ENCODE measurements around the gene ZFYVE1. TPM values are rescaled to one million over a fixed set of nuclear protein-coding genes. Genes with fewer than 3 reads are reported as not detected.
A peak's percentile ranks its signal among the peaks of the same experiment; 100 is the strongest.
"Not testable (repeated sequence)": the region's sequence is repeated elsewhere in the genome, so short reads cannot be mapped to it uniquely, and the experiment has no call there.

ZFYVE1 gene
- total and polyA plus RNA-seq, 5 donors: 5.6 to 13.8 (median 13.0) TPM

GRCh38 chr14:73027984-73028383 lies 1.1 kb upstream of the ZFYVE1 start:
- H3K27me3 ChIP-seq (ENCODE audit: control insufficient read depth, insufficient read depth): no peaks in the 10 kb centered on the region
- no peak overlapping the region for H3K27ac ChIP-seq (ENCODE audit: low read length)
- H3K4me1 ChIP-seq (ENCODE audit: control insufficient read depth, insufficient read depth, low read length): no peaks in the 10 kb centered on the region
- intact Hi-C loops (cut with DNase I): no loop called here
- no peaks in the 10 kb centered on the region for H3K9me3 ChIP-seq (ENCODE audit: control insufficient read depth, low read length)
- H3K4me3 ChIP-seq (ENCODE audit: low read length): no peak overlapping the region
- ATAC-seq (no peak), DNase-seq (no peak)

- WGBS: 40% methylated on average over 3 of the region's 3 CpGs
- Histone ChIP-seq H3K4me1 (ENCODE audit: control insufficient read depth, insufficient read depth, low read length) (peaks cover 2% of the 10 kb centered on the region), H3K9me3 (ENCODE audit: control insufficient read depth, low read length) (no peaks in the 10 kb centered on the region), H3K27me3 (ENCODE audit: control insufficient read depth, insufficient read depth) (no peaks in the 10 kb centered on the region), H3K27ac (ENCODE audit: low read length) (no peak overlapping the region), H3K4me3 (ENCODE audit: low read length) (peak overlapping the region; percentile 49)
- no peak for DNase-seq
- intact Hi-C loops (cut with DNase I): no loop called here
- ATAC-seq: no peak
Measured at GRCh38 chr14:73027546-73027945, 640 bp upstream of the ZFYVE1 start.

DNA sequence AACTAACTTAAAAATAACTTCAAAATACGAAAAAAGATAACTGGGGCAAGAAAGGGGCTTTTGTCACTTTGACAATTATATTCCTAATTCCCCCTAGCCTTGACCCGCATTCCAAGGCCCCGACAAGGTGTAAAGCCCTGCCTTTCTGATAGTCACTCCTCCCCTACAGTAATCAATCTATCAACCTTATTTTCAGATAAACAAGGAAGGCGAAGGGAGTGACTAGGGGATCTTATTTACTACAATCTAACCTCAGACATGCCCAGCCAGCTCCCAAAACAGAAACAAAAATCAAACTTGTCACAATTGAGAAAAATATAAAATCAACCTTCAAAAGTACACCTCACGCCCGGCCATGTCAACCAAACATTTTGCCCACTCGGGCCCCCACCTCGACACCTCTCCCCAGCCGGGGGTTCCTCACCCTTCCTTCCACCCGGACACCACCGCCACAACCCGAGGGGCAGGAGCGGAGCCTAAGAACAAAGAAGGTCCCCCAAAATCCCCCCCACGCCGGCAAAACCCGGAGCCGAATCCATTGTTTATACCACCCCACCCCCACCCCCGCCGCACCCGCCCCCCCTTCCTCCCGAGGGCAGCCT lies 562 bp downstream of the ZFYVE1 start:
- ATAC-seq (no peak), DNase-seq (no peak)
- Histone ChIP-seq H3K27ac (ENCODE audit: low read length) (peak overlapping the region; percentile 32), H3K4me3 (ENCODE audit: low read length) (peak overlapping the region; percentile 74), H3K27me3 (ENCODE audit: control insufficient read depth, insufficient read depth) (no peaks in the 10 kb centered on the region), H3K4me1 (ENCODE audit: control insufficient read depth, insufficient read depth, low read length) (peaks cover 2% of the 10 kb centered on the region), H3K9me3 (ENCODE audit: control insufficient read depth, low read length) (no peaks in the 10 kb centered on the region)
- intact Hi-C loops (cut with DNase I): no loop called here
- WGBS: 3% methylated on average over 20 of the region's 21 CpGs

DNA sequence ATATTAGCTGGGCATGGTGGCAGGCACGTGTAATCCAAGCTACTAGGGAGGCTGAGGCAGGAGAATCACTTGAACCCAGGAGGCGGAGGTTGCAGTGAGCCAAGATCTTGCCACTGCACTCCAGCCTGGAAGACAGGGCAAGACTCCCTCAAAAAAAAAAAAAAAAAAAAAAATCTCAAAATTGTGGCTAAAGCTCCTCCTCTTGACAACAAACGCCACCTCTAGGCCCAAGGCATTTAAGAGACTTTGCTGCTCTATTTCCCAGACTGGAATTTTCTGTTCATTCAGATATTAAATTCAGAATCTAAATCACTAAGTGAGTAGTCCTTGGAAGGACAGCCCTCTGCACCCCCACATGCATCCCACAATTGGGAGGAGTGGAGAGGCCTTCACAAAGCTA lies 1.4 kb downstream of the ZFYVE1 start:
- Histone ChIP-seq H3K27me3 (ENCODE audit: control insufficient read depth, insufficient read depth) (no peaks in the 10 kb centered on the region), H3K4me3 (ENCODE audit: low read length) (peak overlapping the region; percentile 74), H3K9me3 (ENCODE audit: control insufficient read depth, low read length) (no peaks in the 10 kb centered on the region), H3K27ac (ENCODE audit: low read length) (no peak overlapping the region), H3K4me1 (ENCODE audit: control insufficient read depth, insufficient read depth, low read length) (peaks cover 2% of the 10 kb centered on the region)
- ATAC-seq (no peak), DNase-seq (no peak)
- intact Hi-C loops (cut with DNase I): no loop called here
- 77% methylated on average over 3 of the region's 3 CpGs for WGBS

- Histone ChIP-seq H3K9me3 (ENCODE audit: control insufficient read depth, low read length) (no peaks in the 10 kb centered on the region), H3K27me3 (ENCODE audit: control insufficient read depth, insufficient read depth) (no peaks in the 10 kb centered on the region), H3K27ac (ENCODE audit: low read length) (no peak overlapping the region), H3K4me1 (ENCODE audit: control insufficient read depth, insufficient read depth, low read length) (peaks cover 4% of the 10 kb centered on the region), H3K4me3 (ENCODE audit: low read length) (no peak overlapping the region)
- DNase-seq (no peak), ATAC-seq (no peak)
- WGBS: 96% methylated on average over 4 of the region's 4 CpGs
- intact Hi-C loops (cut with DNase I): no loop called here
Measured at GRCh38 chr14:73022051-73022450, 4.9 kb downstream of the ZFYVE1 start.

DNA sequence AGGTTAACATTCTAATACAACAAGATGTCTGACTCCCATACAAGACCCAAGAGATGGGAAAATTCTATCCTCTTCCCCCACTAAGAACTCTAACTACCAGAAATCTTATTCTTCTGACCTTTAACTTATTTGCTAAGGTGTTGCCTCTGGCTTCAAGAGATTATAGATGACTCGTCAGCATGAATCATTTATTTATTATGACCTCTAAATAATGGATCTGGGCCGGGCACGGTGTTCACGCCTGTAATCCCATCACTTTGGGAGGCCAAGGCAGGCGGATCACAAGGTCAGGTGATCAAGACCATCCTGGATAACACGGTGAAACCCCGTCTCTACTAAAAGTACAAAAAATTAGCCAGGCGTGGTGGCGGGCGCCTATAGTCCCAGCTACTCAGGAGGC lies 10.9 kb downstream of the ZFYVE1 start:
- H3K9me3 ChIP-seq (ENCODE audit: control insufficient read depth, low read length); H3K27me3 ChIP-seq (ENCODE audit: control insufficient read depth, insufficient read depth); DNase-seq; H3K27ac ChIP-seq (ENCODE audit: low read length); H3K4me3 ChIP-seq (ENCODE audit: low read length); intact Hi-C loops (cut with DNase I); H3K4me1 ChIP-seq (ENCODE audit: control insufficient read depth, insufficient read depth, low read length); ATAC-seq: not testable (repeated sequence)
- WGBS: 93% methylated on average over 10 of the region's 10 CpGs

GRCh38 chr14:73015552-73015951 lies 11.4 kb downstream of the ZFYVE1 start:
- H3K4me3 ChIP-seq (ENCODE audit: low read length); H3K27me3 ChIP-seq (ENCODE audit: control insufficient read depth, insufficient read depth); H3K9me3 ChIP-seq (ENCODE audit: control insufficient read depth, low read length); ATAC-seq; intact Hi-C loops (cut with DNase I); H3K4me1 ChIP-seq (ENCODE audit: control insufficient read depth, insufficient read depth, low read length); DNase-seq; H3K27ac ChIP-seq (ENCODE audit: low read length): not testable (repeated sequence)
- 96% methylated on average over 14 of the region's 14 CpGs for WGBS

DNA sequence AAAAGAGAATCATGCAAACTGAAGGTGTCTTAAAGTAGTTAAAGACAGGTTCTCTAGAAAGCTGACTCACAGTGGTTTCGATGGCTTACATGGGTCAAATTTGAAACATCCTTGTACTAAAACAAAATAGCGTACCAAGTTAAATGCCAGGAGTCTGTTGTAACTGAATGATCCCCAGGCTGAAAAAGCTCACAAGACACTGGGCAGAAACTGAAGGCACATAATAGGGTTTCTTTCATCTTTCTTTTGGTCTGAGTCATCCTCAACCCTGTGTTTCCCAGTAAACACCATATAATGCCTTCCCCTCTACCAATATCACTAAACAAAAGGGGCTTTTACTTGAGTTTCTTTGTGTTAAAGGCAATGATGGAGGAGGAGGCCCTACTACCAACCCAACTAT lies 12.8 kb downstream of the ZFYVE1 start:
- ATAC-seq (no peak), DNase-seq (no peak)
- H3K4me3 ChIP-seq (ENCODE audit: low read length): no peak overlapping the region
- intact Hi-C loops (cut with DNase I): no loop called here
- H3K4me1 ChIP-seq (ENCODE audit: control insufficient read depth, insufficient read depth, low read length): peaks cover 1% of the 10 kb centered on the region
- H3K27ac ChIP-seq (ENCODE audit: low read length): no peak overlapping the region
- H3K27me3 ChIP-seq (ENCODE audit: control insufficient read depth, insufficient read depth): no peaks in the 10 kb centered on the region
- 93% methylated on average over 2 of the region's 2 CpGs for WGBS
- H3K9me3 ChIP-seq (ENCODE audit: control insufficient read depth, low read length): no peaks in the 10 kb centered on the region

DNA sequence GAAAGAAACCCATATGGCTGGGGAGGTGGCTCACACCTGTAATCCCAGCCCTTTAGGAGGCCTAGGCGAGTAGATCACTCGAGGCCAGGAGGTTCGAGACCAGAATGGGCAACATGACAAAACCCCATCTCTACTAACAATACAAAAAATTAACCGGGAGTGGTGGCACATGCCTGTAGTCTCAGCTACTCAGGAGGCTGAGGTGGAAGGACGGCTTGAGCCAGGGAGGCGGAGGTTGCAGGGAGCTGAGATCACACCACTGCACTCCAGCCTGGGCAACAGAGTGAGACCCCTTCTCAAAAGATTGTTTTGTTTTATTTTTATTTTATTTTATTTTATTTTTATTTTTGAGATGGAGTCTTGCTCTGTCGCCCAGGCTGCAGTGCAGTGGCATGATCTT lies 15.7 kb downstream of the ZFYVE1 start:
- H3K27me3 ChIP-seq (ENCODE audit: control insufficient read depth, insufficient read depth); ATAC-seq; H3K4me3 ChIP-seq (ENCODE audit: low read length); H3K9me3 ChIP-seq (ENCODE audit: control insufficient read depth, low read length); intact Hi-C loops (cut with DNase I); DNase-seq; H3K4me1 ChIP-seq (ENCODE audit: control insufficient read depth, insufficient read depth, low read length); H3K27ac ChIP-seq (ENCODE audit: low read length): not testable (repeated sequence)
- WGBS: 94% methylated on average over 7 of the region's 7 CpGs

DNA sequence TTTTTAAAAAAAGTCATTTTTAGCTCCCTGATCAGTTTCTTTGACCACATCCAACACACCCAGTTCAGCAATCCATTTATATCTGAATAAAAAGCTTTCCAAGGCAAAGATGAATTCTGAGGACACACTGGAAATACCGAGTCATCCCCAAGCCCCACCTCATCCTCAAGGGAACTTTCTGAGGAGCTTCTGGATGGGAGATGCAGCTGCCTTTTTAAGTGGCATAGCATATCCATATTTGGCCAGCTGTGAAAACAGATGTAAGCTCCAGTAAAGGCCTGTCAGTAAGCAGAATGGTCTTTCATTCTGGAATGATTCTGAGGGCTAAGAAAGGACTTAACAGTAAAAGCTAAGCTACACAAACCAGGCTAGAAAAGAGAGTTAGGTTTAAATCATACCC lies 18.4 kb downstream of the ZFYVE1 start:
- H3K9me3 ChIP-seq (ENCODE audit: control insufficient read depth, low read length): no peaks in the 10 kb centered on the region
- 69% methylated on average over 1 of the region's 1 CpG for WGBS
- peaks cover 4% of the 10 kb centered on the region for H3K4me1 ChIP-seq (ENCODE audit: control insufficient read depth, insufficient read depth, low read length)
- H3K4me3 ChIP-seq (ENCODE audit: low read length): no peak overlapping the region
- no peak overlapping the region for H3K27ac ChIP-seq (ENCODE audit: low read length)
- H3K27me3 ChIP-seq (ENCODE audit: control insufficient read depth, insufficient read depth): no peaks in the 10 kb centered on the region
- DNase-seq: no peak
- intact Hi-C loops (cut with DNase I): no loop called here
- ATAC-seq: no peak

GRCh38 chr14:73007835-73008234 lies 19.1 kb downstream of the ZFYVE1 start:
- 92% methylated on average over 5 of the region's 5 CpGs for WGBS
- Histone ChIP-seq H3K27ac (ENCODE audit: low read length) (no peak overlapping the region), H3K9me3 (ENCODE audit: control insufficient read depth, low read length) (no peaks in the 10 kb centered on the region), H3K4me3 (ENCODE audit: low read length) (no peak overlapping the region), H3K4me1 (ENCODE audit: control insufficient read depth, insufficient read depth, low read length) (peaks cover 4% of the 10 kb centered on the region), H3K27me3 (ENCODE audit: control insufficient read depth, insufficient read depth) (no peaks in the 10 kb centered on the region)
- intact Hi-C loops (cut with DNase I): no loop called here
- DNase-seq: no peak
- ATAC-seq: no peak

- H3K9me3 ChIP-seq (ENCODE audit: control insufficient read depth, low read length); DNase-seq; H3K4me1 ChIP-seq (ENCODE audit: control insufficient read depth, insufficient read depth, low read length); ATAC-seq; H3K27me3 ChIP-seq (ENCODE audit: control insufficient read depth, insufficient read depth); H3K27ac ChIP-seq (ENCODE audit: low read length); H3K4me3 ChIP-seq (ENCODE audit: low read length); intact Hi-C loops (cut with DNase I): not testable (repeated sequence)
- WGBS: 79% methylated on average over 9 of the region's 9 CpGs
Measured at GRCh38 chr14:73004641-73005040, 22.3 kb downstream of the ZFYVE1 start.
